ENCODE data around the gene TAF11L2. TPM values are rescaled to one million over a fixed set of nuclear protein-coding genes. Genes with fewer than 3 reads are reported as not detected.

The TAF11L2 gene
- total RNA-seq, 2 donors from 2014 or later = not detected

Other genes starting within 250 kb of the TAF11L2 start
- not detected for gene TAF11L3, start 20.1 kb downstream of the TAF11L2 start, total RNA-seq
- not detected for gene TAF11L4, start 23.6 kb downstream of the TAF11L2 start, total RNA-seq
- not detected for gene TAF11L5, start 27.0 kb downstream of the TAF11L2 start, total RNA-seq
- gene TAF11L6, start 30.4 kb downstream of the TAF11L2 start, total RNA-seq = not detected
- gene TAF11L7, start 87.5 kb downstream of the TAF11L2 start, total RNA-seq = not detected
- not detected for gene TAF11L8, start 92.7 kb downstream of the TAF11L2 start, total RNA-seq
- gene TAF11L9, start 96.2 kb downstream of the TAF11L2 start, total RNA-seq = not detected
- not detected for gene TAF11L10, start 99.6 kb downstream of the TAF11L2 start, total RNA-seq
- gene TAF11L11, start 106.0 kb downstream of the TAF11L2 start, total RNA-seq = not detected
- gene TAF11L12, start 112.2 kb downstream of the TAF11L2 start, total RNA-seq = not detected
- gene TAF11L13, start 133.9 kb downstream of the TAF11L2 start, total RNA-seq = not detected
- not detected for gene TAF11L14, start 136.2 kb downstream of the TAF11L2 start, total RNA-seq